Activated T-cell treated with anti-CD3 and anti-CD28 coated beads, Interleukin-2, amount 50 U/mL, for 72 hours (primary cell): ENCODE measurements around the gene UTP20. TPM values are rescaled to one million over a fixed set of nuclear protein-coding genes. Genes with fewer than 3 reads are reported as not detected.
"Not testable (repeated sequence)": the region's sequence is repeated elsewhere in the genome, so short reads cannot be mapped to it uniquely, and the experiment has no call there.

Experiments used
- ATAC-seq, 2 donors: fragments of 150-1000 bp; cut with Tn5 transposase; replicated peaks in 1 of 2; 2 replicates each; pipeline ENCODE4 v1.10.0; 2021; ENCODE audit warnings: moderate library complexity in 2 of 2, mild to moderate bottlenecking in 1 of 2
- DNase-seq, 2 donors: peaks; one replicate each; pipeline ENCODE4 v3.0.0; 2021 to 2022; ENCODE audit warnings: mixed read lengths in 1 of 2
- H3K27ac Mint-ChIP-seq: one replicate; pipeline ENCODE4 v1.8.0; 2022; ENCODE audit warnings: mild to moderate bottlenecking, moderate library complexity, mixed read lengths
- H3K27me3 Mint-ChIP-seq: one replicate; pipeline ENCODE4 v1.8.0; 2022; ENCODE audit warnings: low read depth, mixed read lengths
- H3K36me3 Mint-ChIP-seq, 2 donors: one replicate each; pipeline ENCODE4 v1.8.0; 2022; ENCODE audit warnings: mixed read lengths in 2 of 2, mild to moderate bottlenecking in 1 of 2; ENCODE audit not compliant: insufficient read depth in 2 of 2
- H3K4me1 Mint-ChIP-seq: one replicate; pipeline ENCODE4 v1.8.0; 2022; ENCODE audit warnings: low read depth, mixed read lengths
- H3K4me3 Mint-ChIP-seq, 2 donors: one replicate each; pipeline ENCODE4 v1.8.0; 2022; ENCODE audit warnings: mild to moderate bottlenecking in 2 of 2, mixed read lengths in 2 of 2, moderate library complexity in 2 of 2
- H3K9me3 Mint-ChIP-seq, 2 donors: one replicate each; pipeline ENCODE4 v1.8.0; 2022; ENCODE audit warnings: mixed read lengths in 2 of 2
- total RNA-seq, 2 donors: library from RNA; stranded (reverse); gene quantifications; one replicate each; pipeline ENCODE4 v1.2.3, GENCODE V29; 2022

Gene UTP20
- total RNA-seq, 2 donors from 2014 or later, result 12.3 to 15.4 TPM

GRCh38 chr12:101336437-101336836 is 56.5 kb downstream of the UTP20 start:
- Mint-ChIP-seq H3K27ac (no peak overlapping the region), H3K9me3 (no peaks in the 10 kb centered on the region), H3K4me3 (no peak overlapping the region), H3K27me3 (no peaks in the 10 kb centered on the region), H3K4me1 (no peaks in the 10 kb centered on the region), H3K36me3 (peaks cover 1 to 16% of the 10 kb centered on the region in 2 donors)
- DNase-seq (no peak), ATAC-seq (no peak)

GRCh38 chr12:101338087-101338486 is 58.2 kb downstream of the UTP20 start:
- H3K27me3 Mint-ChIP-seq, result no peaks in the 10 kb centered on the region
- H3K4me1 Mint-ChIP-seq, result no peaks in the 10 kb centered on the region
- DNase-seq (no peak), ATAC-seq (no peak)
- peaks cover 0 to 16% of the 10 kb centered on the region in 2 donors for H3K36me3 Mint-ChIP-seq
- no peak overlapping the region for H3K27ac Mint-ChIP-seq
- no peak overlapping the region for H3K4me3 Mint-ChIP-seq
- no peaks in the 10 kb centered on the region for H3K9me3 Mint-ChIP-seq

GRCh38 chr12:101343893-101344292 is 64.0 kb downstream of the UTP20 start:
- DNase-seq (no peak), ATAC-seq (no peak)
- H3K9me3 Mint-ChIP-seq, result no peaks in the 10 kb centered on the region
- H3K4me3 Mint-ChIP-seq, result no peak overlapping the region
- H3K27ac Mint-ChIP-seq, result no peak overlapping the region
- H3K27me3 Mint-ChIP-seq, result no peaks in the 10 kb centered on the region
- peaks cover 4 to 46% of the 10 kb centered on the region in 2 donors for H3K36me3 Mint-ChIP-seq
- H3K4me1 Mint-ChIP-seq, result no peaks in the 10 kb centered on the region

GRCh38 chr12:101351682-101352081 is 71.8 kb downstream of the UTP20 start:
- H3K27ac Mint-ChIP-seq, result no peak overlapping the region
- peaks cover 0 to 1% of the 10 kb centered on the region in 2 donors for H3K9me3 Mint-ChIP-seq
- ATAC-seq (no peak), DNase-seq (no peak)
- no peaks in the 10 kb centered on the region for H3K4me1 Mint-ChIP-seq
- H3K27me3 Mint-ChIP-seq, result no peaks in the 10 kb centered on the region
- peaks cover 4 to 38% of the 10 kb centered on the region in 2 donors for H3K36me3 Mint-ChIP-seq
- no peak overlapping the region for H3K4me3 Mint-ChIP-seq

GRCh38 chr12:101356794-101357193 is 76.9 kb downstream of the UTP20 start:
- peaks cover 2 to 17% of the 10 kb centered on the region in 2 donors for H3K36me3 Mint-ChIP-seq
- H3K4me1 Mint-ChIP-seq, result no peaks in the 10 kb centered on the region
- H3K9me3 Mint-ChIP-seq, result no peaks in the 10 kb centered on the region
- DNase-seq (no peak), ATAC-seq (no peak)
- no peak overlapping the region for H3K27ac Mint-ChIP-seq
- no peak overlapping the region for H3K4me3 Mint-ChIP-seq
- no peaks in the 10 kb centered on the region for H3K27me3 Mint-ChIP-seq

GRCh38 chr12:101361455-101361854 is 81.5 kb downstream of the UTP20 start:
- H3K27me3 Mint-ChIP-seq, result no peaks in the 10 kb centered on the region
- H3K4me3 Mint-ChIP-seq, result no peak overlapping the region
- no peak for DNase-seq
- no peak overlapping the region for H3K27ac Mint-ChIP-seq
- peaks cover 2 to 23% of the 10 kb centered on the region in 2 donors for H3K36me3 Mint-ChIP-seq
- no peak for ATAC-seq
- peaks cover 7% of the 10 kb centered on the region for H3K4me1 Mint-ChIP-seq
- H3K9me3 Mint-ChIP-seq, result no peaks in the 10 kb centered on the region

GRCh38 chr12:101368016-101368415 is 88.1 kb downstream of the UTP20 start:
- Mint-ChIP-seq H3K9me3 (no peaks in the 10 kb centered on the region), H3K27ac (no peak overlapping the region), H3K4me3 (no peak overlapping the region), H3K4me1 (peaks cover 7% of the 10 kb centered on the region), H3K36me3 (peaks cover 7 to 25% of the 10 kb centered on the region in 2 donors), H3K27me3 (no peaks in the 10 kb centered on the region)
- DNase-seq (peak in 1 of 2 donors; percentile 11), ATAC-seq (peak; percentile 42 to 54)

GRCh38 chr12:101372431-101372830 is 92.5 kb downstream of the UTP20 start:
- H3K4me1 Mint-ChIP-seq, result no peaks in the 10 kb centered on the region
- H3K9me3 Mint-ChIP-seq, result no peaks in the 10 kb centered on the region
- no peak overlapping the region for H3K4me3 Mint-ChIP-seq
- no peak overlapping the region for H3K27ac Mint-ChIP-seq
- DNase-seq, result no peak
- ATAC-seq, result no peak
- no peaks in the 10 kb centered on the region for H3K27me3 Mint-ChIP-seq
- peaks cover 7 to 19% of the 10 kb centered on the region in 2 donors for H3K36me3 Mint-ChIP-seq

- peaks cover 14 to 22% of the 10 kb centered on the region in 2 donors for H3K36me3 Mint-ChIP-seq
Observed at GRCh38 chr12:101375573-101375972, 95.7 kb downstream of the UTP20 start.

GRCh38 chr12:101379149-101379548 is 99.2 kb downstream of the UTP20 start:
- no peak for DNase-seq
- Mint-ChIP-seq H3K27me3 (no peaks in the 10 kb centered on the region), H3K4me3 (no peak overlapping the region), H3K9me3 (no peaks in the 10 kb centered on the region), H3K4me1 (no peaks in the 10 kb centered on the region), H3K27ac (peak overlapping the region; percentile 56), H3K36me3 (peaks cover 11 to 32% of the 10 kb centered on the region in 2 donors)
- ATAC-seq, result no peak

More at GRCh38 chr12:101375573-101375972, 95.7 kb downstream of the UTP20 start:
- Mint-ChIP-seq H3K9me3 (no peaks in the 10 kb centered on the region), H3K27ac (peak overlapping the region; percentile 73), H3K27me3 (no peaks in the 10 kb centered on the region), H3K4me3 (peak overlapping the region in 1 of 2 donors; percentile 29), H3K4me1 (no peaks in the 10 kb centered on the region)
- ATAC-seq (peak in 1 of 2 donors; percentile 35), DNase-seq (no peak)

- H3K27ac Mint-ChIP-seq, ATAC-seq, H3K27me3 Mint-ChIP-seq, DNase-seq, H3K4me3 Mint-ChIP-seq, H3K9me3 Mint-ChIP-seq, H3K4me1 Mint-ChIP-seq: not testable (repeated sequence)
- peaks cover 17 to 40% of the 10 kb centered on the region in 2 donors for H3K36me3 Mint-ChIP-seq
Observed at GRCh38 chr12:101391181-101391580, 111.3 kb downstream of the UTP20 start.

- peak; percentile 23 to 34 for ATAC-seq
- no peaks in the 10 kb centered on the region for H3K9me3 Mint-ChIP-seq
- H3K27ac Mint-ChIP-seq, result peak overlapping the region; percentile 96
- H3K4me3 Mint-ChIP-seq, result peak overlapping the region; percentile 96 to 97
- no peak for DNase-seq
- H3K36me3 Mint-ChIP-seq, result peaks cover 5 to 10% of the 10 kb centered on the region in 2 donors
- H3K27me3 Mint-ChIP-seq, result peaks cover under 1% of the 10 kb centered on the region
- H3K4me1 Mint-ChIP-seq, result peaks cover 22% of the 10 kb centered on the region
Observed at GRCh38 chr12:101407049-101407435, 127.1 kb downstream of the UTP20 start.

GRCh38 chr12:101407436-101408345 is 127.8 kb downstream of the UTP20 start, which contains the start of gene ARL1:
TSS of gene ARL1 (minus strand) at chr12:101407772. CDS start at chr12:101407645, 127 bp downstream.
- Mint-ChIP-seq H3K36me3 (peaks cover 5 to 10% of the 10 kb centered on the region in 2 donors), H3K4me1 (peaks cover 22% of the 10 kb centered on the region), H3K9me3 (no peaks in the 10 kb centered on the region), H3K4me3 (peak within 1 kb of the TSS; percentile 96 to 97), H3K27me3 (peaks cover 7% of the 10 kb centered on the region), H3K27ac (peak within 1 kb of the TSS; percentile 96)
- ATAC-seq, result peak; percentile 85 to 90
- DNase-seq, result peak; percentile 89
